PFSK-1 (cell line): ENCODE measurements around the gene ANO1.

Experiments used
- POLR2AphosphoS5 ChIP-seq: IDR thresholded peaks from 2 replicates; pipeline ENCODE4 v1.6.1; 2012; ENCODE audit warnings: low read depth, mild to moderate bottlenecking, control low read depth, low read length, moderate library complexity
- REST ChIP-seq, 2 experiments: IDR thresholded peaks; 2 replicates each; pipeline versions ENCODE4 v1.6.1 to v1.8.0; 2011 to 2012; ENCODE audit warnings: low read depth in 2 of 2, low read length in 2 of 2, control low read depth in 1 of 2, inconsistent platforms in 1 of 2, mild to moderate bottlenecking in 1 of 2, moderate library complexity in 1 of 2; ENCODE audit not compliant: insufficient read depth in 1 of 2
- SIN3A ChIP-seq: IDR thresholded peaks from 2 replicates; pipeline ENCODE4 v1.6.1; 2012; ENCODE audit warnings: mild to moderate bottlenecking, low read length, moderate library complexity, borderline replicate concordance; ENCODE audit not compliant: insufficient read depth

GRCh38 chr11:70077411-70078094 lies 564 bp upstream of the ANO1 start:
- TF ChIP-seq SIN3A (no peak), POLR2AphosphoS5 (no peak), REST (IDR thresholded peaks at IDR 0.05; ENCODE audit: insufficient read depth in 1 of 2, low read depth in 2 of 2, low read length in 2 of 2) (no peak)
